HepG2 (cell line): Measurements from ENCODE around the gene ENO2. TPM values are rescaled to one million over a fixed set of nuclear protein-coding genes. Genes with fewer than 3 reads are reported as not detected.

Experiments
- KAT8 ChIP-seq: IDR thresholded peaks from 2 replicates; pipeline ENCODE4 v1.6.1; 2016; ENCODE audit warnings: missing genetic modification reagents, missing compliant biosample characterization
- RBFOX2 ChIP-seq: fragments of 200-400 bp; formaldehyde crosslinking; IDR thresholded peaks from 2 replicates; pipeline ENCODE4 v1.6.1; 2017; ENCODE audit warnings: low read depth, mild to moderate bottlenecking, low read length
- REXO4 ChIP-seq: sonication (generic); formaldehyde crosslinking; IDR thresholded peaks from 2 replicates; pipeline ENCODE4 v1.8.0; 2022; ENCODE audit warnings: missing genetic modification reagents, mild to moderate bottlenecking, borderline replicate concordance
- ZBTB1 ChIP-seq: sonication (generic); formaldehyde crosslinking; IDR thresholded peaks from 2 replicates; pipeline ENCODE4 v1.4.0; 2020; ENCODE audit warnings: missing genetic modification reagents, borderline replicate concordance
- ZNF124 ChIP-seq: sonication (generic); formaldehyde crosslinking; IDR thresholded peaks from 2 replicates; pipeline ENCODE4 v1.4.0; 2020; ENCODE audit warnings: missing genetic modification reagents
- ZNF205 ChIP-seq: IDR thresholded peaks from 2 replicates; pipeline ENCODE4 v1.6.1; 2018; ENCODE audit warnings: missing biosample characterization, missing genetic modification reagents
- ZNF430 ChIP-seq: sonication (generic); formaldehyde crosslinking; IDR thresholded peaks from 2 replicates; pipeline ENCODE4 v1.9.0; 2021; ENCODE audit warnings: mild to moderate bottlenecking, missing genetic modification reagents
- ZNF550 ChIP-seq: sonication (generic); formaldehyde crosslinking; IDR thresholded peaks from 2 replicates; pipeline ENCODE4 v1.4.0; 2020; ENCODE audit warnings: mild to moderate bottlenecking, missing genetic modification reagents, borderline replicate concordance
- ZNF615 ChIP-seq: sonication (generic); formaldehyde crosslinking; IDR thresholded peaks from 2 replicates; pipeline ENCODE4 v1.5.0; 2020; ENCODE audit warnings: mild to moderate bottlenecking, missing genetic modification reagents, borderline replicate concordance
- ZNF781 ChIP-seq: sonication (generic); formaldehyde crosslinking; IDR thresholded peaks from 2 replicates; pipeline ENCODE4 v1.5.1; 2020; ENCODE audit warnings: borderline replicate concordance, mild to moderate bottlenecking, missing genetic modification reagents; ENCODE audit errors: not compliant biosample characterization
- ZNF839 ChIP-seq: sonication (generic); formaldehyde crosslinking; IDR thresholded peaks from 2 replicates; pipeline ENCODE4 v1.4.0; 2020; ENCODE audit warnings: missing genetic modification reagents, mild to moderate bottlenecking, borderline replicate concordance
- ZNF850 ChIP-seq: sonication (generic); formaldehyde crosslinking; conservative IDR thresholded peaks from 2 replicates; pipeline ENCODE4 v1.9.0; 2021; ENCODE audit warnings: mild to moderate bottlenecking, missing genetic modification reagents
- ZNF879 ChIP-seq: sonication (generic); formaldehyde crosslinking; IDR thresholded peaks from 2 replicates; pipeline ENCODE4 v1.8.1; 2023; ENCODE audit warnings: missing genetic modification reagents
- ZSCAN21 ChIP-seq: sonication (generic); formaldehyde crosslinking; IDR thresholded peaks from 2 replicates; pipeline ENCODE4 v1.8.0; 2022; ENCODE audit warnings: mild to moderate bottlenecking, missing genetic modification reagents, moderate library complexity, borderline replicate concordance
- ZSCAN30 ChIP-seq: sonication (generic); formaldehyde crosslinking; IDR thresholded peaks from 2 replicates; pipeline ENCODE4 v1.5.0; 2020; ENCODE audit warnings: mild to moderate bottlenecking, missing genetic modification reagents
- polyA plus RNA-seq, 8 experiments: library from polyadenylated mRNA; depleted of rRNA in 3 of 8; stranded (reverse) in 7 of 8; unstranded in 1 of 8; fragments of >200 nt; fragmentation: Illumina TruSeq in 4 of 8; extraction: Trizol in 4 of 8; gene quantifications; 2 replicates each; pipeline versions ENCODE4 v1.2.1 to v1.2.3, GENCODE V29; 2011 to 2016; ENCODE audit warnings: low read depth in 4 of 8, missing spikeins in 1 of 8, mixed read lengths in 1 of 8; ENCODE audit not compliant: insufficient read depth in 1 of 8
- total RNA-seq, 5 experiments: library from RNA; depleted of rRNA; stranded (reverse); fragments of >200 nt; fragmentation: Illumina TruSeq; extraction: Trizol; gene quantifications; 2 replicates each; pipeline ENCODE4 v1.2.3, GENCODE V29; 2016; ENCODE audit warnings: low read depth in 1 of 5
- TF ChIP-seq, protein P1 (sequence below): sonication (generic); formaldehyde crosslinking; IDR thresholded peaks from 2 replicates; pipeline ENCODE4 v1.5.0; 2020; ENCODE audit warnings: missing genetic modification reagents
- TF ChIP-seq, protein P2 (sequence below): IDR thresholded peaks from 2 replicates; pipeline ENCODE4 v1.4.0; 2020; ENCODE audit warnings: mild to moderate bottlenecking, missing genetic modification reagents
- TF ChIP-seq, protein P3 (sequence below): sonication (generic); formaldehyde crosslinking; IDR thresholded peaks from 2 replicates; pipeline ENCODE4 v1.8.1; 2023; ENCODE audit warnings: missing genetic modification reagents, inconsistent platforms, borderline replicate concordance
- TF ChIP-seq, protein P4 (sequence below): sonication (generic); formaldehyde crosslinking; IDR thresholded peaks from 2 replicates; pipeline ENCODE4 v1.4.0; 2020; ENCODE audit warnings: low read depth, mild to moderate bottlenecking, missing genetic modification reagents
- TF ChIP-seq, protein P5 (sequence below): sonication (generic); formaldehyde crosslinking; conservative IDR thresholded peaks from 2 replicates; pipeline ENCODE4 v1.4.0; 2020; ENCODE audit warnings: missing genetic modification reagents

Gene ENO2
- total and polyA plus RNA-seq, 2 of the 13 experiments (the other 11 are each of a cell fraction or from before 2014, with no cell fraction given) = 19.3 to 136 TPM

DNA sequence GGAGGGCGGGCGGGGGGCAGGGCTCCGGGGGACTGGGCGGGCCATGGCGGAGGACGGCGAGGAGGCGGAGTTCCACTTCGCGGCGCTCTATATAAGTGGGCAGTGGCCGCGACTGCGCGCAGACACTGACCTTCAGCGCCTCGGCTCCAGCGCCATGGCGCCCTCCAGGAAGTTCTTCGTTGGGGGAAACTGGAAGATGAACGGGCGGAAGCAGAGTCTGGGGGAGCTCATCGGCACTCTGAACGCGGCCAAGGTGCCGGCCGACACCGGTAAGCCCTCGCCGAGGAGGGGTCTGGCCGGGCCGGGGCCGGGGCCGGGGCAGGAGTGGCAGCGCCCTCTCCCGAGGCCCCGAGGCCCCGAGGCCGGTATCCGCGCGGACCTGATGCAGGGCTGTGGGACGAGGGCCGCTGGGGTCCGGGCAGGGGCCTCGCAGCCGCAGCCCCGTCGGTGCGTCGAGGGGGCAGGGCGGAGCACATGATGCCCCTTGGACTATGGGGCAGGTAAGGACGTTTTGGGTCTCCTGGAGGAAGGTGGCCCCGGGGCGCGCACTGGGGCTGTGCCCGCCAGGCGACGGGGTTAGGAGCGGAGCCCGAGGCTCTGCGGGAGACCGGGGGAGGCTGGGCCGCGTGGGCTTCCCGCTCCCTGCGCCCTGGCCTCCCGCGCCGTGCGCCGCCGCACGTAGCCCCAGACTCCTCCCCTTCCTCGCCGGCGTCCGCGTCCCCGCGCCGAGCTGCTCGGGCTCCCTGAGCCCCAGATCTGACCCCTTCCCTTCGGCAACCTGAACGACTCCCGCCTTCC is 46.8 kb upstream of the ENO2 start, which contains the start of gene TPI1 (continued):
- TF ChIP-seq, protein P1, sequence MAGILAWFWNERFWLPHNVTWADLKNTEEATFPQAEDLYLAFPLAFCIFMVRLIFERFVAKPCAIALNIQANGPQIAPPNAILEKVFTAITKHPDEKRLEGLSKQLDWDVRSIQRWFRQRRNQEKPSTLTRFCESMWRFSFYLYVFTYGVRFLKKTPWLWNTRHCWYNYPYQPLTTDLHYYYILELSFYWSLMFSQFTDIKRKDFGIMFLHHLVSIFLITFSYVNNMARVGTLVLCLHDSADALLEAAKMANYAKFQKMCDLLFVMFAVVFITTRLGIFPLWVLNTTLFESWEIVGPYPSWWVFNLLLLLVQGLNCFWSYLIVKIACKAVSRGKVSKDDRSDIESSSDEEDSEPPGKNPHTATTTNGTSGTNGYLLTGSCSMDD = no peak
- TF ChIP-seq ZNF615 (no peak), KAT8 (peak; percentile 63; the same call in 1 of the 2 replicates), ZSCAN21 (CRISPR knock-in tag) (peak; percentile 62; the same call in 1 of the 2 replicates), ZNF124 (CRISPR knock-in tag) (no peak), ZBTB1 (CRISPR knock-in tag) (no peak), ZNF430 (CRISPR knock-in tag) (peak; percentile 93; the same call in 1 of the 2 replicates), RBFOX2 (peak; percentile 95), ZNF839 (CRISPR knock-in tag) (no peak), ZSCAN30 (CRISPR knock-in tag) (no peak), ZNF550 (CRISPR knock-in tag) (no peak), ZNF850 (no peak), ZNF205 (CRISPR knock-in tag) (peak; percentile 49; the same call in 1 of the 2 replicates), ZNF879 (CRISPR knock-in tag) (no peak; the same call in 1 of the 2 replicates), ZNF781 (CRISPR knock-in tag) (peak; percentile 54), REXO4 (CRISPR knock-in tag) (no peak)
- TF ChIP-seq, protein P2, sequence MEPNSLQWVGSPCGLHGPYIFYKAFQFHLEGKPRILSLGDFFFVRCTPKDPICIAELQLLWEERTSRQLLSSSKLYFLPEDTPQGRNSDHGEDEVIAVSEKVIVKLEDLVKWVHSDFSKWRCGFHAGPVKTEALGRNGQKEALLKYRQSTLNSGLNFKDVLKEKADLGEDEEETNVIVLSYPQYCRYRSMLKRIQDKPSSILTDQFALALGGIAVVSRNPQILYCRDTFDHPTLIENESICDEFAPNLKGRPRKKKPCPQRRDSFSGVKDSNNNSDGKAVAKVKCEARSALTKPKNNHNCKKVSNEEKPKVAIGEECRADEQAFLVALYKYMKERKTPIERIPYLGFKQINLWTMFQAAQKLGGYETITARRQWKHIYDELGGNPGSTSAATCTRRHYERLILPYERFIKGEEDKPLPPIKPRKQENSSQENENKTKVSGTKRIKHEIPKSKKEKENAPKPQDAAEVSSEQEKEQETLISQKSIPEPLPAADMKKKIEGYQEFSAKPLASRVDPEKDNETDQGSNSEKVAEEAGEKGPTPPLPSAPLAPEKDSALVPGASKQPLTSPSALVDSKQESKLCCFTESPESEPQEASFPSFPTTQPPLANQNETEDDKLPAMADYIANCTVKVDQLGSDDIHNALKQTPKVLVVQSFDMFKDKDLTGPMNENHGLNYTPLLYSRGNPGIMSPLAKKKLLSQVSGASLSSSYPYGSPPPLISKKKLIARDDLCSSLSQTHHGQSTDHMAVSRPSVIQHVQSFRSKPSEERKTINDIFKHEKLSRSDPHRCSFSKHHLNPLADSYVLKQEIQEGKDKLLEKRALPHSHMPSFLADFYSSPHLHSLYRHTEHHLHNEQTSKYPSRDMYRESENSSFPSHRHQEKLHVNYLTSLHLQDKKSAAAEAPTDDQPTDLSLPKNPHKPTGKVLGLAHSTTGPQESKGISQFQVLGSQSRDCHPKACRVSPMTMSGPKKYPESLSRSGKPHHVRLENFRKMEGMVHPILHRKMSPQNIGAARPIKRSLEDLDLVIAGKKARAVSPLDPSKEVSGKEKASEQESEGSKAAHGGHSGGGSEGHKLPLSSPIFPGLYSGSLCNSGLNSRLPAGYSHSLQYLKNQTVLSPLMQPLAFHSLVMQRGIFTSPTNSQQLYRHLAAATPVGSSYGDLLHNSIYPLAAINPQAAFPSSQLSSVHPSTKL (CRISPR knock-in tag) = no peak
- TF ChIP-seq, protein P3, sequence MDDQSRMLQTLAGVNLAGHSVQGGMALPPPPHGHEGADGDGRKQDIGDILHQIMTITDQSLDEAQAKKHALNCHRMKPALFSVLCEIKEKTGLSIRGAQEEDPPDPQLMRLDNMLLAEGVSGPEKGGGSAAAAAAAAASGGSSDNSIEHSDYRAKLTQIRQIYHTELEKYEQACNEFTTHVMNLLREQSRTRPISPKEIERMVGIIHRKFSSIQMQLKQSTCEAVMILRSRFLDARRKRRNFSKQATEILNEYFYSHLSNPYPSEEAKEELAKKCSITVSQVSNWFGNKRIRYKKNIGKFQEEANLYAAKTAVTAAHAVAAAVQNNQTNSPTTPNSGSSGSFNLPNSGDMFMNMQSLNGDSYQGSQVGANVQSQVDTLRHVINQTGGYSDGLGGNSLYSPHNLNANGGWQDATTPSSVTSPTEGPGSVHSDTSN (CRISPR knock-in tag) = peak; percentile 57; the same call in 1 of the 2 replicates
- TF ChIP-seq, protein P4, sequence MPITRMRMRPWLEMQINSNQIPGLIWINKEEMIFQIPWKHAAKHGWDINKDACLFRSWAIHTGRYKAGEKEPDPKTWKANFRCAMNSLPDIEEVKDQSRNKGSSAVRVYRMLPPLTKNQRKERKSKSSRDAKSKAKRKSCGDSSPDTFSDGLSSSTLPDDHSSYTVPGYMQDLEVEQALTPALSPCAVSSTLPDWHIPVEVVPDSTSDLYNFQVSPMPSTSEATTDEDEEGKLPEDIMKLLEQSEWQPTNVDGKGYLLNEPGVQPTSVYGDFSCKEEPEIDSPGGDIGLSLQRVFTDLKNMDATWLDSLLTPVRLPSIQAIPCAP (CRISPR knock-in tag) = 0 out of 2 replicates have a peak, but pooled peaks have one; percentile 13
- TF ChIP-seq, protein P5, sequence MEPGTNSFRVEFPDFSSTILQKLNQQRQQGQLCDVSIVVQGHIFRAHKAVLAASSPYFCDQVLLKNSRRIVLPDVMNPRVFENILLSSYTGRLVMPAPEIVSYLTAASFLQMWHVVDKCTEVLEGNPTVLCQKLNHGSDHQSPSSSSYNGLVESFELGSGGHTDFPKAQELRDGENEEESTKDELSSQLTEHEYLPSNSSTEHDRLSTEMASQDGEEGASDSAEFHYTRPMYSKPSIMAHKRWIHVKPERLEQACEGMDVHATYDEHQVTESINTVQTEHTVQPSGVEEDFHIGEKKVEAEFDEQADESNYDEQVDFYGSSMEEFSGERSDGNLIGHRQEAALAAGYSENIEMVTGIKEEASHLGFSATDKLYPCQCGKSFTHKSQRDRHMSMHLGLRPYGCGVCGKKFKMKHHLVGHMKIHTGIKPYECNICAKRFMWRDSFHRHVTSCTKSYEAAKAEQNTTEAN (CRISPR knock-in tag) = no peak
